H54 (cell line): ENCODE results near the gene ELP5.

Experiments used
- DNase-seq: peaks from one replicate; pipeline ENCODE4 v3.0.0; 2011; ENCODE audit warnings: low spot score, mixed read lengths; ENCODE audit not compliant: insufficient read length
- FAIRE-seq: peaks from 3 replicates; lab custom pipeline; 2011; peaks lifted over from hg19 to GRCh38; lab: Jason Lieb, UNC
- POLR2A ChIP-seq: IDR thresholded peaks from 2 replicates; pipeline ENCODE4 v1.6.1; 2011; ENCODE audit warnings: low read depth, mild to moderate bottlenecking, low read length

ELP5 gene

GRCh38 chr17:7222972-7223292 is 29.1 kb upstream of the ELP5 start:
- no peak for DNase-seq
- TF ChIP-seq POLR2A, result no peak
- FAIRE-seq, result no peak

GRCh38 chr17:7223375-7223774 is 28.6 kb upstream of the ELP5 start:
- no peak for FAIRE-seq

GRCh38 chr17:7224110-7224509 is 27.9 kb upstream of the ELP5 start:
- FAIRE-seq, result no peak
- no peak for TF ChIP-seq POLR2A
- no peak for DNase-seq

More at GRCh38 chr17:7223375-7223774, 28.6 kb upstream of the ELP5 start:
- no peak for TF ChIP-seq POLR2A
- DNase-seq, result no peak

GRCh38 chr17:7224661-7225111 is 27.3 kb upstream of the ELP5 start:
- DNase-seq (no peak), FAIRE-seq (no peak)
- no peak for TF ChIP-seq POLR2A

- DNase-seq (no peak), FAIRE-seq (no peak)
- TF ChIP-seq POLR2A, result no peak
These were observed 26.2 kb upstream of the ELP5 start for GRCh38 chr17:7225711-7226331.

GRCh38 chr17:7226721-7227710 is 25.0 kb upstream of the ELP5 start:
- TF ChIP-seq POLR2A, result no peak
- FAIRE-seq (no peak), DNase-seq (no peak)

GRCh38 chr17:7228920-7229319 is 23.1 kb upstream of the ELP5 start:
- DNase-seq (no peak), FAIRE-seq (no peak)
- no peak for TF ChIP-seq POLR2A

- TF ChIP-seq POLR2A, result no peak
- FAIRE-seq (no peak), DNase-seq (no peak)
These were observed 22.5 kb upstream of the ELP5 start for GRCh38 chr17:7229504-7229903.

- no peak for FAIRE-seq
- no peak for TF ChIP-seq POLR2A
These were observed 19.9 kb upstream of the ELP5 start for GRCh38 chr17:7232114-7232513.

GRCh38 chr17:7233701-7234082 is 18.3 kb upstream of the ELP5 start:
- no peak for TF ChIP-seq POLR2A
- DNase-seq (no peak), FAIRE-seq (no peak)

More at GRCh38 chr17:7232114-7232513, 19.9 kb upstream of the ELP5 start:
- no peak for DNase-seq

- FAIRE-seq, result peak; percentile 6
These were observed 17.7 kb upstream of the ELP5 start, which contains the start of gene DVL2 for GRCh38 chr17:7234083-7234951. Gene DVL2 (minus strand): TSS chr17:7234517. CDS start chr17:7234262, 255 bp downstream.

GRCh38 chr17:7235693-7236665 is 16.0 kb upstream of the ELP5 start:
- DNase-seq, result no peak
- no peak for FAIRE-seq
- no peak for TF ChIP-seq POLR2A

More at GRCh38 chr17:7234083-7234951, 17.7 kb upstream of the ELP5 start, which contains the start of gene DVL2:
- peak; percentile 51 for TF ChIP-seq POLR2A
- DNase-seq, result peak; percentile 90
